WI38 (cell line): Measurements from ENCODE around the gene CIPC.

Experiments used
- H3K4me3 ChIP-seq: 2 replicates; pipeline ENCODE4 v1.5.1; 2011; ENCODE audit warnings: low read depth, mild to moderate bottlenecking, control low read depth, low read length
- TF ChIP-seq, protein P1 (sequence below): IDR thresholded peaks from 2 replicates; pipeline ENCODE4 v1.5.1; 2012; ENCODE audit warnings: low read depth, mild to moderate bottlenecking, control low read depth, low read length

CIPC gene

DNA sequence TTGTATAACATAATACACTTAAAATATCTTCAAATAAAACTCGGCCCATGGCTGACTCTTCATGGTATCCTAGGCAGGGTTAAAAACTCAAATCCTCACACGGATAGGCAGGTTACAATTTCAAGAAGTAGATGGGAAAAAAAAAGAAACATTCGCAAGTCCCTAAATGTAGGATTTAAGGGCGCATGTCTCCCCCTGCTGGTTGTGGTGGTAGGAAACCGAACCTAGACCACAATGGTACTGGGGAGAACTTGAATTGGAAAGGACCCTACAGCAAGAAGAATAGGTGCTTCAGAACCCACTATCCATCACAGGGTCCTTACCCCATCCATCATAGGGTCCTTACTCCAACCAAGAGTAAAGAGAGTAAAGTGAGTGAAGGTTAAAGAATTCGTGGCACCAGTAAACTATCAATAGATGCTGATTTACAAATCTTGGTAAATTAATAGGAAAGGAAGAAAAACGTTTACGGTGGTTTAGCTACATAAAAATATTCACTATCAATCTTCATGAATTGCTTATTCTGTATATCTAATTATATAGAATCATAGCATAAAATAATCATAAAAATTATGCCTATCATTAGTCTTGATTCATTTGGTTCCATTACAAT lies 3.3 kb upstream of the CIPC start:
- TF ChIP-seq, protein P1, sequence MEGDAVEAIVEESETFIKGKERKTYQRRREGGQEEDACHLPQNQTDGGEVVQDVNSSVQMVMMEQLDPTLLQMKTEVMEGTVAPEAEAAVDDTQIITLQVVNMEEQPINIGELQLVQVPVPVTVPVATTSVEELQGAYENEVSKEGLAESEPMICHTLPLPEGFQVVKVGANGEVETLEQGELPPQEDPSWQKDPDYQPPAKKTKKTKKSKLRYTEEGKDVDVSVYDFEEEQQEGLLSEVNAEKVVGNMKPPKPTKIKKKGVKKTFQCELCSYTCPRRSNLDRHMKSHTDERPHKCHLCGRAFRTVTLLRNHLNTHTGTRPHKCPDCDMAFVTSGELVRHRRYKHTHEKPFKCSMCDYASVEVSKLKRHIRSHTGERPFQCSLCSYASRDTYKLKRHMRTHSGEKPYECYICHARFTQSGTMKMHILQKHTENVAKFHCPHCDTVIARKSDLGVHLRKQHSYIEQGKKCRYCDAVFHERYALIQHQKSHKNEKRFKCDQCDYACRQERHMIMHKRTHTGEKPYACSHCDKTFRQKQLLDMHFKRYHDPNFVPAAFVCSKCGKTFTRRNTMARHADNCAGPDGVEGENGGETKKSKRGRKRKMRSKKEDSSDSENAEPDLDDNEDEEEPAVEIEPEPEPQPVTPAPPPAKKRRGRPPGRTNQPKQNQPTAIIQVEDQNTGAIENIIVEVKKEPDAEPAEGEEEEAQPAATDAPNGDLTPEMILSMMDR: peak; percentile 85
- H3K4me3 ChIP-seq: no peak overlapping the region

DNA sequence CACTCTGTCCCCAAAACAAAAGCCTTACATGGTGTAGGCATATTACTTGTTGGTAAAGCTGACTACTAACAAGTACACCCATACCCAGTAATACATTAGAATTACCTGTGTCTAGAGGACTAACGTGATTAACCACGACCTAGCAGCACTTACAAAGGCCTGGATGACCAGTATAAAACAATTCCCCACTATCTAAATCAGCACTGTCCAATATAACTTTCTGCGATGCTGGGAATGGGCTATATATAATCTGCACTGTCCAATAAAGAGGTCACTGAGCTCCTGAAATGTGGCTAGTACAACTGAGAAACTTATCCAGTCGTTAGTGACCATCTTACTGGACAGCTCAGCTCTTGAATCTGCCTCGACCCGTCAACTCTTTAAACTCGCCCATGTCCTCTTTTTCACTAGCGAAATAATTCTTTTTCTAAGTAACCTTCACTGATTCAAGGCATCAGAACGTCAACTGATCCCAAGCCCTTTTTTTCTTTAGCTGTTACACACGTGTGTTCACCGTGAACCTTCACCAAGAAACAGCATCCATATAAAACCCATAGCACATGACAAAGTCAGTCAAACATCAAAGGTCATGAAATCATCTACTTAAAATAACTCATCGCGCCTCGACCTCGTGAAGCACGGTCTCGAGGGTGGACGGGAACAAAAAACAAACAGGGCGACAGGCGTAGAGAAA lies 905 bp upstream of the CIPC start:
- TF ChIP-seq, protein P1: no peak
- peak overlapping the region; percentile 81 for H3K4me3 ChIP-seq

DNA sequence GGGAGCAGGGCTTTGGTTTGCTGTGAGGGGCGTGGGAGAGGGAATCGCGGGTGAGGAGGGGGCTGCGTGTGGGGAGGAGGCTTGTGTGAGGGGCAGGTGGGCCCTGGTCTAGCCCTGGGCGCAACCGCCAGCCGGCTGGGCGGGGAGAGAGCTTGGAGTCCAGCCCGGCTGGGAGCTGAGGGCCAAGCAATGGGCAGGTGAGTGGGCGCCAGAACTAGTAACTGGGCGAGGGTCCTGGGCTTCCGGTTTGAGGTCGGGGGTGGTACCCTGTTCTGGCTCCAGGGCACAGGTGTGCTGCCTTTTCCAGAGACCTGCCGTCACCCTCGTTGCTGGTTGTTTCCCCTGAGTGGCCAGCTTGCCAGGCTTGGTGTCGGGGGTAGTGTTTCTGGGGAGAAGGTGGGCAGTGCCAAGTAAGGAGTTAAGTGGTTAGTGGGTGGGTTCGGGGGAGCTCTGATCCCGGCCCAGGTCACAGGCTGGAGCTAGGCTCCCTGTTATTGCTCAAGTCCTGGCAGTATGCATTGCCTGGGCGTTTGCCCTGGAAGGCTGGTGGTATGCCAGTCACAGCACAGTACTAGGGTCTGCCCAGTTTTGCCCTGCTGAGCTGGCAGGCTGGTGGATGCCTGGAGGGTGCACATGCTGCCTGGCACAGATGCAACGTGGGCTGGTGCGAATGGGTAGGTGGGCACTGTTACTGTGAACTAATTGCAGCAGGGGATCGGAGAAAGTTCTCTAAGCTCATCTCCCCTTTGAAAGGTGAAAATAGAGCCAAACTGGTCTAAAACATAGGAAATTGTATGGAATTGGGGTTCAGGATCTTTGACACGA lies 683 bp downstream of the CIPC start:
- TF ChIP-seq, protein P1: no peak
- peak overlapping the region; percentile 81 for H3K4me3 ChIP-seq

DNA sequence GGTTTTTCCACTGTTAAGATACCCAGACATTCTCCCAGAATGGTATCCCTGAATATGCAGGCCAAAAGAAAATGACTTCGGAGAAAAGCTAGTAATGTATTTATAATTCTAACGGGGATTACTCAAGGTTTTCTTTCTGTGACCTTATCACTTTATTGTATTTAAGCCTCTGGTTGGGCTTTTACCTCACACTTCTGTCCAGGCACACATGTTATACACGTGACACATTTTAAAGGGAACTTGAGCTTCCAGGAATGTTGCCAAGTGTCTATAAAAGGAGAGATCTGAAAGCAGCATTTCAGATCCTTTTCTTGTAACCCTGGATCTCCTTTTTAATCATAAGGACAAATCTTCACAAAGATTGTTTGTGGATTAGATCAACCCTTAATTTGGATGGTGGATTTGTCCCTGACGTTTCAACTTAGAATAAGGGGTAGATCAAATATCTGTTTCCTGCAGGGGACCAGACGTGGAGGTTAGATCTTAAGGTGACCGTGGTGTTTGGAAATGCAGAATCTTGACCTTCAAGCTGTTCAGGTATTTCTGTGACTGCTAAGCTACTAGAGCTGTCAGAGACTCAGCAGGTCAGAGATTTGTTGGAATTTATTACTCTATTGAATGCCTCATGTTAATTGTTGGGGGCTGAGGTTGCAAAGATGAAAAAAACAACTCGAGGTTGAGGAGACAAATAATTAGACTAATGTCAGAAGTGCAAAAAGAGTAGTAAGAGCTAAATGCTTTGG lies 1.5 kb downstream of the CIPC start:
- TF ChIP-seq, protein P1: no peak
- peak overlapping the region; percentile 81; the same call in 1 of the 2 replicates for H3K4me3 ChIP-seq

DNA sequence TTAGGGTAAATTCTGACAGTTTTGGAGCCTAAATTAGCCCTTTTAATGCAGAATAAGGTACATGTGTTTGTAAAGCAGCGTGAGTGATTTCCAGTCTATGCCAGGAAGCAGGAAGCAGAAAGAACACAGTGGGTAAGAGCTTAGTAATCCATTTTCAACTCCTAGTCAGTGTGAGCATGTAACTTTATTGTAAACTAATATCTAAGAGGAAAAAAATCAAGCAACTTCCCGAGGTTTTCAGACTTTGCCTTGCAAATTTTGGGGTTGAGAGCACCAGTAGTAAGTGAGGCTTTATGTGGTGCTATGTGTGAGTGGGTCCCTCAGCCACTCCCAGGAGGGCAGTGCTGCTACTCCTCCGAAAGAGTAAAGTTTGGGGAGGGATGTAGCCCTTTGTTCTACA lies 2.9 kb downstream of the CIPC start:
- TF ChIP-seq, protein P1: no peak
- no peak overlapping the region for H3K4me3 ChIP-seq

DNA sequence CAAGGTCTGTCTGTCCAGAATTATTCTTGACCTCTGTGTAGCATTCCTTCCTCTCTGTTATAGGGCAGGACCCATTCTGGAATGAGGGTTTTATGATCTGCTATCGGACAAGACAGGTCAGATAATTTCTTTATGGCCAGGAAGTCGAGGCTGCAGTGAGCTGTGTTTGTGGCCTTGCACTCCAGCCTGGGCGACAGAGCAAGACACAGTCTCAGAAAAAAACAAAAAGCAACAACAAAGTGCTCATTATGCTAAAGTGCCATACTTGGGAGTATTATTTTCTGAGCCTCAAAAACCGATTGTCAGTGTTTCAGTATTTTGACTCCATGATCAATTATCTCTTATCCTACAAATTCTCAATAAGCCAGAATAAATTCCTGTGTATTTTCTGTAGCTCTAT lies 4.1 kb downstream of the CIPC start:
- TF ChIP-seq, protein P1: no peak

More for the DNA sequence above, 4.1 kb downstream of the CIPC start:
- no peak overlapping the region for H3K4me3 ChIP-seq
